HepG2 (cell line): ENCODE measurements around the gene AQP6. TPM values are rescaled to one million over a fixed set of nuclear protein-coding genes. Genes with fewer than 3 reads are reported as not detected.

Experiments used
- ATAC-seq: fragments of 200-7000 bp; cut with Tn5 transposase; 3 replicates; pipeline ENCODE4 v1.9.1; 2020; ENCODE audit warnings: mild to moderate bottlenecking, moderate library complexity
- BruUV-seq: library from RNA; stranded (reverse); fragments of 400-500 nt; replicated peaks from 2 replicates; lab custom pipeline; 2021; lab: Mats Ljungman, UMichigan
- CTCF ChIA-PET: fragments of 300-600 bp; formaldehyde crosslinking; extraction: SDS; loops from one replicate; lab custom pipeline; 2021; ENCODE audit warnings: low total read pairs, inconsistent platforms, low intra/inter-chr PET ratio; lab: Yijun Ruan, JAX
- POLR2A ChIA-PET: fragments of 350-600 bp; sonication (Branson Sonifier 250); formaldehyde crosslinking; loops from one replicate; lab custom pipeline; 2020; ENCODE audit warnings: antibody characterized with exemption, inconsistent platforms; lab: Yijun Ruan, JAX
- DNase-seq: peaks from one replicate; pipeline ENCODE4 v3.0.0-alpha.2; 2015; ENCODE audit warnings: low spot score
- FAIRE-seq: peaks from 3 replicates; lab custom pipeline; 2011; peaks lifted over from hg19 to GRCh38; lab: Jason Lieb, UNC
- H2AFZ ChIP-seq: one replicate; pipeline ENCODE4 v1.6.1; 2011; ENCODE audit warnings: low read length, inconsistent platforms
- H3K27ac ChIP-seq: fragments of 300-600 bp; 3 replicates; pipeline ENCODE4 v1.8.0; 2011; ENCODE audit warnings: mixed run types, mild to moderate bottlenecking, mixed read lengths, low read length, inconsistent platforms; ENCODE audit not compliant: insufficient read depth; ENCODE audit errors: extremely low read length
- H3K27me3 ChIP-seq, 2 experiments: fragments of 200-600 bp in 1 of 2; 2 replicates in 1 of 2; 3 replicates in 1 of 2; pipeline versions ENCODE4 v1.6.0 to v1.8.0; 2011; ENCODE audit warnings: low read length in 2 of 2, mild to moderate bottlenecking in 2 of 2, moderate library complexity in 2 of 2, inconsistent platforms in 1 of 2; ENCODE audit not compliant: insufficient read depth in 2 of 2, control insufficient read depth in 1 of 2
- H3K36me3 ChIP-seq, 2 experiments: fragments of 200-600 bp in 1 of 2; replicated peaks in 1 of 2; 2 replicates in 1 of 2; 3 replicates in 1 of 2; pipeline versions ENCODE4 v1.5.1 to v1.8.0; 2011; ENCODE audit warnings: low read length in 2 of 2, inconsistent platforms in 1 of 2; ENCODE audit not compliant: insufficient read depth in 2 of 2, control insufficient read depth in 1 of 2
- H3K4me1 ChIP-seq: 2 replicates; pipeline ENCODE4 v1.5.1; 2012; ENCODE audit warnings: low read length, inconsistent platforms; ENCODE audit not compliant: insufficient read depth
- H3K4me2 ChIP-seq: 2 replicates; pipeline ENCODE4 v1.6.0; 2011; ENCODE audit warnings: low read depth, low read length, inconsistent platforms
- H3K4me3 ChIP-seq, 3 experiments: fragments of 200-600 bp in 1 of 3; sonication (generic), shearing (Covaris generic) in 1 of 3; replicated peaks in 1 of 3; 2 replicates each; pipeline ENCODE4 v1.5.1; 2011 to 2016; ENCODE audit warnings: low read length in 3 of 3, inconsistent platforms in 2 of 3, low read depth in 2 of 3, mild to moderate bottlenecking in 2 of 3, control low read depth in 1 of 3, mixed read lengths in 1 of 3; ENCODE audit not compliant: insufficient read depth in 1 of 3
- H3K79me2 ChIP-seq: one replicate; pipeline ENCODE4 v1.6.1; 2011; ENCODE audit warnings: low read length, inconsistent platforms; ENCODE audit not compliant: insufficient read depth
- H3K9ac ChIP-seq: 2 replicates; pipeline ENCODE4 v1.6.0; 2011; ENCODE audit warnings: mild to moderate bottlenecking, low read depth, low read length, inconsistent platforms; ENCODE audit not compliant: insufficient read depth
- H3K9me3 ChIP-seq: 2 replicates; pipeline ENCODE4 v1.5.1; 2012; ENCODE audit warnings: mild to moderate bottlenecking, low read length
- H4K20me1 ChIP-seq: 2 replicates; pipeline ENCODE4 v1.6.0; 2011; ENCODE audit warnings: inconsistent platforms, mild to moderate bottlenecking, low read length, moderate library complexity; ENCODE audit not compliant: insufficient read depth
- MLLT10 ChIP-seq: sonication (generic); formaldehyde crosslinking; IDR thresholded peaks from 2 replicates; pipeline ENCODE4 v1.4.0; 2020; ENCODE audit warnings: missing genetic modification reagents
- RFX3 ChIP-seq: IDR thresholded peaks from 2 replicates; pipeline ENCODE4 v1.6.1; 2016; ENCODE audit warnings: missing biosample characterization, missing genetic modification reagents
- SNAPC4 ChIP-seq: sonication (generic); formaldehyde crosslinking; IDR thresholded peaks from 2 replicates; pipeline ENCODE4 v1.4.0; 2020; ENCODE audit warnings: mild to moderate bottlenecking, missing genetic modification reagents
- ZNF788 ChIP-seq: sonication (generic); formaldehyde crosslinking; IDR thresholded peaks from 2 replicates; pipeline ENCODE4 v1.5.0; 2020; ENCODE audit warnings: mild to moderate bottlenecking, missing genetic modification reagents, borderline replicate concordance
- WGBS: methylation state at CpG from one replicate; pipeline ENCODE4 v1.1.6; 2017; ENCODE audit warnings: low lambda C conversion rate; 5-methylcytosine and 5-hydroxymethylcytosine counted together
- in situ Hi-C: cut with HindIII; loops from 2 replicates; pipeline ENCODE4 v1.10.0; 2017; ENCODE audit warnings: low pct_unique_long_range_greater_than_20kb; ENCODE audit not compliant: extremely low pct_ligation_motif_present
- intact Hi-C: fragments of 100-400 bp; cut with micrococcal nuclease; formaldehyde crosslinking; loops from one replicate; pipeline ENCODE4 v1.10.0; 2022; ENCODE audit not compliant: unreplicated experiment
- polyA plus RNA-seq, 8 experiments: library from polyadenylated mRNA; depleted of rRNA in 3 of 8; stranded (reverse) in 7 of 8; unstranded in 1 of 8; fragments of >200 nt; fragmentation: Illumina TruSeq in 4 of 8; extraction: Trizol in 4 of 8; gene quantifications; 2 replicates each; pipeline versions ENCODE4 v1.2.1 to v1.2.3, GENCODE V29; 2011 to 2016; ENCODE audit warnings: low read depth in 4 of 8, missing spikeins in 1 of 8, mixed read lengths in 1 of 8; ENCODE audit not compliant: insufficient read depth in 1 of 8
- total RNA-seq, 5 experiments: library from RNA; depleted of rRNA; stranded (reverse); fragments of >200 nt; fragmentation: Illumina TruSeq; extraction: Trizol; gene quantifications; 2 replicates each; pipeline ENCODE4 v1.2.3, GENCODE V29; 2016; ENCODE audit warnings: low read depth in 1 of 5
- TF ChIP-seq, protein P1 (sequence below): sonication (generic); formaldehyde crosslinking; IDR thresholded peaks from 2 replicates; pipeline ENCODE4 v1.4.0; 2020; ENCODE audit warnings: missing genetic modification reagents

AQP6 gene
- total and polyA plus RNA-seq, 2 of the 13 experiments (the other 11 are each of a cell fraction or from before 2014, with no cell fraction given): 0.32 to 1.3 TPM

DNA sequence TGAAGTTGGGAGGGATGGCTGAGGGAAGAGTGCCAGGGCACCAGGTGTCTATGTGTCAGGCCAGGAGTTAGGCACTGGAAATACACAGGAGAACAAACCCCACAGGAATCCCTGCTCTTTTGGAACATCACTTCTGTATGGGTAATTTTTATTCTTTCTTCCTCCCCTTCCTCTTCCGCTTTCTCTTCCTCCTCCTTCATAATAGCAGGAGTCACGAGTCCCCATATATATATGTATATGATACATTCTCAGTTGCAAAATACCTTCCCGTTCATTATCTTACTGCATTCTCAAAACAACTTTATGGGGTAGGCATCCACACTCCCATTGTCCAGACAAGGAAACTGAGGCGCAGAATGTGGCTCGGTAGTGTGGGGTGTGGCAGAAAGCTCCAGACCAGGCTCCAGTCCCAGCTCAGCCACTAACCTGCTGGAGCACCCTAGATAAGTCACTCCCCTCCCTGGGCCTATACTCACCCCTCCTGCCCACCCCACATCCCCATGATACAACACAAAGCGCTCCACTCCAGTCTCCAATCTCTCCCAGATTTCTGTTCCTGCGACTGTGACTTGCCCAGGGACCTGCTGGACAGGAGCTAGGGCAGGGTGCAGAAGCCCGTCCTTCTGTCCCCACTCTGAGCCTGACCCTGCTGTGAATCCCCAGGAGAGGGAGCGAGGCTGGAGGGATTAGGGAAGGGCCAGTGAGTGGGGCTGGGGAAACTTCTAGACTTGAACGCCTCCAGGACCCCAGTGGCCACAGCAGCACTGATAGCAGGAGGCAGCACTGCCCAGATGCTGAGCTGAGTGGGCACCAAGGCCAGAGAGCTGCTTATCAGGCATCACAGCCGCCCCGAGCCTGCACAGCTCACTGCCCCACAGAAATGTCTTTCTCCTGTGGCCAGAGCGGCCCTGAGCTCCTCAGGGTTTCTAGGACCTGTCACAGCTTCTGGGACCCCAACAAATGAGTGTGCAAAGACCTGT lies 23.6 kb upstream of the AQP6 start:
- no peak for ATAC-seq
- Histone ChIP-seq H3K79me2 (no peaks in the 10 kb centered on the region), H3K27ac (no peak overlapping the region), H3K4me1 (peaks cover 18% of the 10 kb centered on the region), H2AFZ (no peak overlapping the region), H3K9me3 (no peaks in the 10 kb centered on the region), H3K4me3 (no peak overlapping the region), H3K4me2 (no peak overlapping the region), H4K20me1 (no peaks in the 10 kb centered on the region), H3K27me3 (peaks cover 7 to 27% of the 10 kb centered on the region in 2 experiments; a peak in 3 of 5 replicates), H3K9ac (no peak overlapping the region), H3K36me3 (no peaks in the 10 kb centered on the region)
- no peak for FAIRE-seq
- CTCF ChIA-PET: no interaction called here
- no TSS peak for BruUV-seq
- POLR2A ChIA-PET: no interaction called here
- intact Hi-C loops: loop anchor here (10.0 kb wide), 1 partner anchor 84 kb away; no protein-coding TSS in a partner anchor
- in situ Hi-C loops: no loop called here
- TF ChIP-seq ZNF788 (CRISPR knock-in tag) (no peak), MLLT10 (no peak), RFX3 (CRISPR knock-in tag) (no peak), SNAPC4 (CRISPR knock-in tag) (no peak)
- TF ChIP-seq, protein P1, sequence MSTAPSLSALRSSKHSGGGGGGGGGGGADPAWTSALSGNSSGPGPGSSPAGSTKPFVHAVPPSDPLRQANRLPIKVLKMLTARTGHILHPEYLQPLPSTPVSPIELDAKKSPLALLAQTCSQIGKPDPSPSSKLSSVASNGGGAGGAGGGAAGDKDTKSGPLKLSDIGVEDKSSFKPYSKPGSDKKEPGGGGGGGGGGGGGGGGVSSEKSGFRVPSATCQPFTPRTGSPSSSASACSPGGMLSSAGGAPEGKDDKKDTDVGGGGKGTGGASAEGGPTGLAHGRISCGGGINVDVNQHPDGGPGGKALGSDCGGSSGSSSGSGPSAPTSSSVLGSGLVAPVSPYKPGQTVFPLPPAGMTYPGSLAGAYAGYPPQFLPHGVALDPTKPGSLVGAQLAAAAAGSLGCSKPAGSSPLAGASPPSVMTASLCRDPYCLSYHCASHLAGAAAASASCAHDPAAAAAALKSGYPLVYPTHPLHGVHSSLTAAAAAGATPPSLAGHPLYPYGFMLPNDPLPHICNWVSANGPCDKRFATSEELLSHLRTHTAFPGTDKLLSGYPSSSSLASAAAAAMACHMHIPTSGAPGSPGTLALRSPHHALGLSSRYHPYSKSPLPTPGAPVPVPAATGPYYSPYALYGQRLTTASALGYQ (CRISPR knock-in tag): no peak
- DNase-seq: no peak
- 58% methylated on average over 8 of the region's 13 CpGs for WGBS
